ENCODE results near the gene TSSK2.
A peak's percentile ranks its signal among the peaks of the same experiment; 100 is the strongest.

Gene TSSK2

DNA sequence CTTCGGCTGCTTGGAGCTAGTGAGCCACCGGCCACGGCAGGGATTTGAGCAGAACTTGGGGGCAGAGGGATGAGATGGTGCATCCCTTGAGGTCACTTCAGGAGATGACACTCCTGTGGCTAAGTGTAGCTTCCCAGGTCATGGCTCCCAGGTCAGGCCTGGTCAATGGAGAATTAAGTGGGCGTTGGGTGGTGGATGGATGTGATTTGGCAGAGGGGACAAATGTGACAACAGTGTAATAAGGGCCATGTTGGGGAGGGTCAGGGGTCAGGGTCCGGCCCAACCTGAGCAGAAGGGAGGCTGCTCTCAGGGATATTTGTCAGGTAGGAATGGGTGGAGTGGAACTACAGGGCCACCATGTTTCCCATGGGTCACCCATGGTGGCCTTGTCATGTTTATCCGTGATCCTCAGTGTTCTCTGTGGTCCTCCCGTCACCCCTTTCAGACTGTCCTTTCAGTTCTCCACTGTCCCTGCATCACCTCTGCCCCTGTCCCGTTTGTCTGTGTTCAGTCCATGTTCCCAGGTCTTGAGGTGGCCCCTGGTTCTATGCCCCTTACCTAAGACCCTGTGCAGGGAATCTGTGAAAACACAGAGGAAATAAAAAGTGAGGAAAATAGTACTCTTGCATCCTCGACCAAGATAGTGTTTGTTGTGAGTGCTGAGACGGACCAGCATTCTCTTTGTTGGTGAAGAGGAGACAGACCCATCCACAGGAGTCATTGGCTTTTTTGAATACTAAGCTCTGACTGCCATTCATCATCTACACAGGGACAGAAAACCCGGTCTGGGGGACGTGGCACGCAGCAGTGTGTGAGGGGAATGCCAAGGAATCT, 41.3 kb downstream of the TSSK2 start:
- DNase-seq: no peak

GRCh38 chr22:19173047-19174035, 42.2 kb downstream of the TSSK2 start:
- DNase-seq: no peak

DNA sequence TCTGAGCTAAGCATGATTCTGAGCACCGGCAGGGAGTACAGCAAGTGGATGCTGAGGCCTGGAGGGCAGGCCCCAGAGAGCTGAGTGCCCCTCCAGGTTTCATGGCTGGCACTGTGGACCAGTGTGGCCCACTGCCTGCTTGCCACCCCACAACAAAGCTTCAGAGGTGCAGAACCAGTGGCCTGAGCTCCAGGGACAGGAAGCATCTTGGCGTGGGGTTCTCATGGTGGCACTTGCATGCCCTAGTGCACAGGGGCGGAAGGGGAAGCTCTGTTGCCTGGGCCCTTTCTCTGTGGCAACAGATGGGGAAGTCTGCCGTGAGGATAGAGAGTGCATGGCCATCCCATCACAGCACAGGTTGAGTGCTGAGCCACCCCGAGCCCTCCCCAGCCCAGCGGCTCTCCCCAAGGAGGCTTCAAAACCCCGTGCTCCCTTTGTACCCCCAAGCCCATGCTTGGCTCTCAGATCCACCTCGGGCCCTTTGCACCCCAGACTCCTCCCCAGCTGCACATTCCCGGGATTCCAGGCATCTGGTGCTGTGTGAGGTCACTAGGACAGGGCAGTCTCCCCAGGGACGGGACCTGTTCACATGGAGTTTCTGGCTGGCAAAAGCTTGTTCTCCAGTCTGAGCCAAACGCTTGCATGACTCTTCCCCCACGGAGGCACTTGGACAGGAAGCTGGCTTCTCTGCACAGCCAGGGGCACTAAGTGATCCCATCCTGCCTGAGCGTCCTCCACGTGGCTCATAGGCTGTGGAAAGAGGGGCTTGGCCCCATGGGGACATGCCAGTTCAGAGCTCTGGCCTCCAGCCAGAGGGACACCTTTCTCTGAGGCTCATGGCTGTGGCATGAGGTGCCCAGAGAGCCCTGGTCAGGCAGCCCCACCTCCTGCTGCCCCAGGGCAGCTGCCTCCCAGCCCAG, 43.3 kb downstream of the TSSK2 start:
- DNase-seq: no peak

DNA sequence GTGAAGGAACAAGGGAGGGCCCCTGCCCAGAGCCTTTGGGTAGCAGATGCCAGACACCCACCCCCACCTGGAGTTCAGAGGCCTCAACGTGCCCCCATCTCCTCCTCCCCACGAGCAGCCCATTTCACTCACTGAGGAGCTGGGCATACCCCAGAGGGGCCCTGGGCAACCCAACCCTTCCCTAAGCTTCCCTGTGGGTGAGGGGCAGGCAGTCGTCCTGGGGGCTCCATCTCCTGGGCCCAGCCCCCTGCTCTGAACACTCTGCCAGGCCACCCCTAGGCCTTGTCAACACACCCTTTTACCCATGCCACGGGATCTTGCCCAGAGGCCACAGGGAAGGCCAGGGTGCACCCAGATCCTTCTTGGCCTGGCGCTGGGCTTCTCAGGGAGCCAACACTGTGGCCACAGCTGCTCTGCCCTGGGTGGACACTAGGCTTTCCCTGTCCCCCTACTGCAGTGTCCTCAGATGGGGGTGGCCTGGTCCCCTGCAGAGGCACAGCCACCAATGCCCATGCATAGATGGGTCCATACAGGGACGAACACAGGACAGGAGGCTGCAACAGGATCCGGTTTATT, 44.0 kb downstream of the TSSK2 start:
- DNase-seq: no peak

DNA sequence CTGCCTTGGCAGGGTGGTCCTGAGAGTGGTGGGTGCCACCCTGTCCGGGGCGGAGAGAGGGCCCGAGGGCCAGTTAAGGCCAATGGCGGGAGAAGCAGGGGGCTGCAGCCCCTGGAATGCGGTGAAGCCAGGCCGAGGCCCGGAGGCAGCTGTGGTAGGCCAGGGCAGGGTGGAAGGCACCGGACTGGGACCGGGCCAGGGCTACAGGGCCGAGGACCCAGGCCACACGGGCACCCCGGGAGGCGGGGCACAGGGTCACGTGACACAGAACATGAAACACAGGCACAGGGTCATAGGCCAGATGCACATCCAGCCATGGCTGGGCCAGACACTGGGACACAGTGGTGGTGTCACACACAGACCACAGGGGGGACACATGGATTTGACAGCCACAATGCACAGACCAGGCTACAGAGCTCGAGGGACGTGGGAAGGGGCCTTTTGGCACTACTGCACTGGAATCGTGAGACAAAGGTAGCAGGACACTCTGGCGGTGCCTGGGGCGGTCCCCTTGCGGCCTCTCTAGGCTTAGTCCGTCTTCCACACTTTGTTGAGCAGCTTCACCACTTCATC, 44.6 kb downstream of the TSSK2 start:
- DNase-seq: no peak

DNA sequence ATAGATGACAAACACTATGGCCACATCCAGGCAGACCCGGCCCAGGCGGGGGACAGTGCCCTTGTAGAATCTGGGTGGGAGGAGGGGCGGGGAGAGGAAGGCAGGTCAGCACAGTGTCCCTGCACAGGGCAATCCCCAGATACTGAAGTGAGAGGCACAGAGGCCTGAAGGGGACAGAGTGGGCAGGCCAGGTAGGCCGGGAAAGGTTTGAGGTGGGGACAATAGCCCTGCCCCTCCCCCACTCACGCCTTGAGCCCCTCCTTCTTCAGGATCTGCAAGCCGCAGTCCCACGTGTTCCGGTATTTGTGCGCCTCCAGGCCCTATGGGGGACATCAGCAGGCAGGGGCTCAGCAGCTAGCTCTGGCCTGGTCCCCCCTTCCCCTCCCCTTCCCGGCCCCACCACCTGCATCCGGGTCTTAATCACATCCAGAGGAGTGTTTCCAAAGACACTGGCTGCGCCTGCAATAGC, 45.1 kb downstream of the TSSK2 start:
- DNase-seq: no peak

DNA sequence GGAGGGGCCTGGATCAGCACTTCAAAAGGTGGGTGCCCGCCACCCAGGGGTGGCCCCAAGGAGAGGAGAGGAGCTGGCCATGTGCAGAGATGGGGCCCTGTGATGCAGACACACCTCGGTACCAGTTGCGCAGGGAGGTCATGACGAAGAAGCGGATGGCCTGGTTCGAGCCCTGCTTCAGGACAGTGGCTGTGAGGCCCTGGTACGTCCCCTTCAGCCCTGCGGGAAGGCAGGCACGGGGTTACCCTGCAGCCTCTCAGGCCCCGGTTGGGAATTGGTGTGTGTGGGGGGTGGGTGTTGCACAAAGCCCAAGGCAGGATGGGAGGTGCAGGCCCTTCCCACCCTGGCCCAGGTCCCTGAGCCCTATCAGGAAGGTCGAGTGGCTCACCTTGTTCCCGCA, 45.6 kb downstream of the TSSK2 start:
- DNase-seq: no peak

GRCh38 chr22:19177164-19178064, 46.3 kb downstream of the TSSK2 start:
- DNase-seq: no peak

DNA sequence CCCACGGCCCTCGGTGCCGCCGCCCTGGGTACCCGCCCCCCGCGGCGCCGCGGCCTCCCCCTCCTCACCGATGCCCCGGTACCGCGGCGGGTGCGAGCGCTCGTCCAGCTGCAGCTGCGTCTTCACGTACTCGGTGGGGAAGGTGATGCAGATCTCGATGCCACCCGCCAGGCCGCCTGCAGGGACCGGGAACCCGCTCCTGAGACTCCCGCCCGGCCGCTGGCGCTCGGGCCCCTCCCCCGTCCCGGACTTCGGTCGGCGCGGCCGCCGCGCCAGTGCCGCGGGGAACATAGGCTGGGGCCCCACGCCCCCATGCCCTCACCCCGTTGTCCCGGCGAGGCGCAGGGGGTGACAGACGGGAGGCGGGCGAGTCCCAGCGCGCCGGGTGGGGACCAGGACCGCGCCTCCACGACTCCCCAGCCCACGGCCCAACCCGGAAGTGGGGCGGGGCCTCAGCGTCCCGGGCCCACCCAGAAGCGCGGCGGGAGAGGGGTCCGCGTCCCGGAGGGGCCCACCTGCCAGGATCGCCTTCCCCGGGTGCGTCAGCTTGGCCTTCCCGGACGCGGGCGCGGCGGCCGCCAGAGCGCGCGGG, 47.1 kb downstream of the TSSK2 start:
- DNase-seq: no peak

DNA sequence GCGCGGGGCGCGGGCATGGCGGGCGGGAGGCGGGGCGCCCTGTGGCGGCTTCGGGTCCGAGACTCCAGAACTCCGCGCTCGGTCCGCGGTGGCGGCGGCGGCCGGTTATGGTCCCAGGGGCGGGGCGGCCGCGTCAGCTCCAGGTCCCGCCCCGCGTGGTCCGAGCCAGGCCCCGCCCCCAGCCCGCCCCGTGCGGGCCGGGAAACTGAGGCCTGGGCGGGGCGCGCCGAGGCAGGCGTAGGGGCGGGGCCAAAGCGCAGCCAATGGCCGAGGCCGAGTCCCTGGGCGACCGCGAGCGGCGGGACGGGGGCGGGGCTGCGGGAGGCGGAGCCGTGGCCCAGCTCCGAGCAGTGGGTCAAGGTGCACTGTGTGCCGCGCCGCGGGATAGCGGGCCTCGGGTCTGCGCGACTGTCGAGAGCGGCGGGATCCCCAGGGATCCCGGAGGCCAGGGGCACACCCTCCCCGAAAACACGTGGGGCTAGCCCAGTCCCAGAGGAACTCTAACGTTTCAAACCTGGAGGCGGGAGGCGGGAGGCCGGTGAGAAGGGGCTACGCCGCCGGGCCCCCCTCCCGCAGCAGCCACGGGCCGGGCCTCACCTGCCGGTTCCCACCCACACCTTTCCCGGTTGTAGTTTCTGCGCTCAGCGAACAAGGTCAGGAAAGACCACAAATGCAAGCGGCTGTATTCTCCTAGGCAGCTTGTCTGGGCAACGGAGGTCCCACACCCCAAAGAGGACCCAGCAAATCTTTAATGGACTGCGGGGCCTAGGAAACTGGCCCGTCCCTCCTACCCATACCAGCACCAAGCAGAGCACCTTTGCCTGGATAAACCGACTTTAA, 47.8 kb downstream of the TSSK2 start, which contains the start of gene SLC25A1:
Gene SLC25A1, minus strand, starts transcription at position 80 of the 840 bp plus-strand sequence. Its CDS starts 63 bp downstream, at position 17.
- DNase-seq: peak; percentile 22

DNA sequence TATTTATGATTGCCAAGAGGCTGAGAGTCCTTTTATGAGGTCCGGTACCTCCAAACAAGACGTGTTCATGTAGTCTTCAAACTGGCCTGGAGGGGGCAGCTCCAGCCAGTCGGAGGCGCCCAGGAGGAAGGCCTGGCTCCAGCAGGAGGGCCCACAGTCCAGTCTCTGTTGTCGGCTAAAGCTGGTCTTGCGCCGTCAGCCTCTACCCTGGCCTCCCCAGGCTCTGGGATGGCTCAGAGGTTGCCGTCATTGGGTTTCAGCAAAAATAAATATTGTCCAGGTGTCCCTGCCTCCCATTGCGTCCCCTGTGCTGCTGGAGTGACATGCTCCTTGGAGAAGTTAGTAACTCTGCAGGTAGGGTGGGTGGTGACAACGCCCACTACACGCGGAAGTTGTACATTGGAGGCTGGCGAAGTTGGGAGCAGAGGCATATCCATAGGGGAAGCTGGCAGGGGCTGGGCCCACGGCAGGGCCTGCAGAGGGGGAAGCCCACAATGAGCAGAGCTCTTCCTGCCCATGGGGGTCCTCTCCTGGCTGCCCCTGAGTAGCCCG, 48.5 kb downstream of the TSSK2 start:
- DNase-seq: peak; percentile 7

GRCh38 chr22:19180234-19180633, 49.1 kb downstream of the TSSK2 start:
- no peak for DNase-seq

DNA sequence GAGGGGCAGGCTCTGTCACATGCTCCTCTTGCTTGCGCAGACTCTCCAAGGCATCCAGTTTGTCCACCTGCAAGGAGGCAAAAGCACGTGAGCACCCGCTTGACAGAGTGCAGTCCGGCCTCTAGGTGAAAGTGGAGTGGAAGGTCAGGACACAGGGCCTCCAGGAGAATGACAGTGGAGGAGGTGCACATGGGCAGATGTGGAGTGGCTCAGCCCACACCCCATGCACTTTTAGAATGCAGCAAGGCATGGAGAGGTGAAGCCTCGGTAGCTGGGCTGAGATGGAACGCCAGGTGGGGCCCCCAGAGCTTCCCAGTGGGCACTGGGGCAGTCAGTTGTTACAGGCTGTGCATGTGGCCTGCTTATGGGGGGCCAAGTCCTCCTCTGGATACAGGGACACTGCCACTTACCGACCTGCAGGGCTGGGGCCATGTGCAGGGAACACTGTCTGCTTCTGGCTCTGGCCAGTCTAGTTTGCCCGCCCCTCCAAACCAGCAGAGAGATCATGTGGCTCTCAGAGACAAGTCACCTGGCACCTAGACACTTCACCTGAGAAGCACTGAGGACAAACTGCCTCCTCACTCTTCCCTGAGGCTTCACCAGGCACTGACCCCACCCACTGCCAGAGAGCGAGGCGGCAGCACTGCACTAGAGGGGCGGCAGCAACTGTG, 49.8 kb downstream of the TSSK2 start:
- DNase-seq: no peak

DNA sequence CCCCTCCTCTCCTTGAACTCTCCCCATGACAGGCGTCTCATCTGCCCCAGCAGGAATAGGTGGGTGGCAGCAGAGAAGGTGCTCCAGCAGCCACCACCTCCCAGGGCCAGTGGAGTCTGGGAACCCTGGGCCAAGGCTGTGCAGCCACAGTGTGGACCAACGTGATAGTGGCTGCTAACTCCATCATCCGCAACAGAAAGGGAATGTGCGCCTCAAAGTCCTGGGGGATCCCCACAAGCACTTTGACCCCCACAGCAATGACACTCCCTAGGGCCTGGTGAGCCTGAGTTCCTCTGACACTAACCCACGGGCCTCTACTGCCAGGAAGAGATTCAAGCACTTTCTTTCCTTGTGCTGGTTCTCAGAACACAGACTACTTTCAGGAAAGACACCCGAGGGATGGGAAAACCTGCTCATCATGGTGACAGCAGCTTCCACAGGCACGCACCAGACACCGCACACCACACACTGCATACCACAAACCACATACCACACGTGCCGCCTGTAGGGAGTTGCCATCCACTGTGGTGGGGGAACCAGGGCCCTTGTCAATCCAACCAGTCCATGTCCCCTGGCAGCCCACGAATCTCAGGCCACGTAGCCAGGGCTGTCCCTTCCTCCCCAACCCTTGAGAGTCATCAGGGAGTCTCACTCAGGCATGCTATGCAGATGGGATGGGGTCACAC, 50.8 kb downstream of the TSSK2 start:
- no peak for DNase-seq
